Dermis blood vessel endothelial cell (primary cell): ENCODE results near the gene SLFN14. TPM values are rescaled to one million over a fixed set of nuclear protein-coding genes. Genes with fewer than 3 reads are reported as not detected.
"Not testable (repeated sequence)": the region's sequence is repeated elsewhere in the genome, so short reads cannot be mapped to it uniquely, and the experiment has no call there.

Source experiments
- DNase-seq: peaks from one replicate; pipeline ENCODE4 v3.0.0; 2010
- total RNA-seq: library from RNA; depleted of rRNA; stranded (reverse); fragments of >200 nt; gene quantifications from 2 replicates; pipeline ENCODE4 v1.2.3, GENCODE V29; 2014

Gene SLFN14
- total RNA-seq, 1 donor from 2014 or later, result not detected

DNA sequence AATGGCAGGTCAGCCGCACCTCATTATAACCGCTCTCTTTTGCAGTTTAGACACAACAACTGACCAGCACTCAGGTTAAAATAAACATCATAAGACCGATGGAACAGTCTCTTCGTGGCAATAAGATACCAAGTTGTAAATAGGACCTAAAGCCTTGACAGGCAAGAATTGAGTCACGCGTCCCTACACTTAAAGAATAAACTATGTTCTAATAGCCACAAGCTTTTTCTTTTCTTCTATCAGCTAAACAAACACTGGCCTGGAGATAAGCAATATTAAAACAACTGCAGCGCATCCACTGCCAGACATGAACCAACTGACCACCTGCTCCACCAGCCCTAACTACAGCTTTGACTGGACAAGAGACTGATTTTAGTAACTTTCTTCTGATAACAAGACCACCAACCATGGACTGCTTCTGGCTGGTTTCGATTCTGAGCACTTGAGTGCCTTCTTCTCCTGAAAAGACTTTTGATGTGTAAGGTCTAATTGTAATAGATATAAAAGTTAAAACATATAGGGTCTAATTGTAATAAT lies 40.6 kb downstream of the SLFN14 start:
- no peak for DNase-seq

DNA sequence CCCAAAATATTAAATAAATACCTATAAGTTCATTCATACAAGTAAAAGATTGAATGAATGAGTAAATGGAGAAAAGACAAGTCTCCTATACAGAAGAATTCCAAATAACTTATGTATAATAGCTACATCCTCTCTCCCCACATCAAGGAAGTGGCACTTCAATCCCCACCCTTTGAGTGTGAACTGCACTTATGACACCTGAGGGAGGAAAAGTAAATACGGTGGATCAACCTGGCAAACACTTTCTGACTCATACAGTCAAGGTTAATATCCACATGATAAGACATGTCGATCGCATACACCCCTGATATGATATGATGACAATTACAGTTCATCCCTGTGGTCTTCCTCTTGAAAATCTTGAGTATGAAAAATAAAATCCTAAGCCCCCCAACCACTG lies 41.2 kb downstream of the SLFN14 start:
- DNase-seq, result no peak

DNA sequence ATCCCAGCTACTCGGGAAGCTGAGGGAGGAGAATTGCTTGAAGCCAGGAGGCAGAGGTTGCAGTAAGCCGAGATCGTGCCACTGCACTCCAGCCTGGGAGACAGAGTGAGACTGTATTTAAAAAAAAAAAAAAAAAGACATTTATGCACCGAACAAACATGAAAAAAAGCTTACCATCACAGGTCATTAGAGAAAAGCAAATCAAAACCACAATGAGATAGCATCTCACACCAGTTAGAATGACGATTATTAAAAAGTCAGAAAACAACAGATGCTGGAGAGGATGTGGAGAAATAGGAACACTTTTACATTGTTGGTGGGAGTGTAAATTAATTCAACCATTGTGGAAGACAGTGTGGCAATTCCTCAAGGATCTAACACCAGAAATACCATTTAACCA lies 42.2 kb downstream of the SLFN14 start:
- not testable (repeated sequence) for DNase-seq

DNA sequence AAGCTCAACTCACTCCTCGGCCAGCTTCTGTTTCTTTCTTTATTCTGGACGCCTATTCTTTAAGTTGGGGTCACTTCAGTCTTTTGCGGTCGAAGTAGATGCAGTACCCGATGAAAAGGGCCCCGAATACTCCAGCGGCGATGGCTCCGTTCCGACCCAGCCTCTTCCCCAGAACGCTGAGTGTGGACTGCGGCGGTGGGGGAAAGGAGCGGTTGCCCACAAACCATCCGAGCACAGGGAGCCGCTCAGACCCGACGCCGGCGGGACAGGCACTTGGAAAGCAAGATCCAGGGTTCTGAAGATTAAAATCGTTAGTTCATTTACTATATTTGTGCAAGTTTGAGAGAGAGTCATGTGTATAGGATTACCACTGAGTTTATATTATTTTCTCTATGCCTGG lies 45.6 kb downstream of the SLFN14 start:
- DNase-seq, result no peak

DNA sequence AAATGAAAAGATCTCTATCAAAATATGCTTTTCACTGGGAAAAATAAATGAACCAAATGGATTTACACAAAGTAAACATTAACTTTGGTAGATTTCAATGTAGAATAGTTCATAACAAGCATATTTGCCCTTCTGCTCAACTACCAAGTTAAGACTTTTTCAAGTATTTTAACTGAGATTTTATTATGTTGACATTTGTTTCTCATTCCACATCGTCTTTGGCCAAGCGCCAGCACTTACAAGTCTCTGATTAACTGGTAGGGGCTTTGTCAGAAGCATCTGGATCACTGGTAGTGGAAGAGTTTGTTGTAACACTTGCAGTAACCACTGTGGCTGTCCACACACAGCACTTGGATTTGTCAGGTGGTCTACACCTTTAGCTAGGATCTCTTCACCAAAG lies 46.1 kb downstream of the SLFN14 start:
- no peak for DNase-seq

Other genes with a start within 250 kb of the SLFN14 start
- 83.3 and 103 TPM in 2 replicates for gene SLFN11, start 187.2 kb downstream of the SLFN14 start, total RNA-seq
- gene SLFN12, start 128.3 kb downstream of the SLFN14 start, total RNA-seq, result 63.5 and 75.6 TPM in 2 replicates
- 3.2 and 5.8 TPM in 2 replicates for gene SLFN13, start 112.1 kb downstream of the SLFN14 start, total RNA-seq
- gene SLFN12L, start 23.1 kb downstream of the SLFN14 start, total RNA-seq, result under 0.01 and 0.05 TPM in 2 replicates
- gene PEX12, start 17.8 kb upstream of the SLFN14 start, total RNA-seq, result 3.7 and 3.9 TPM in 2 replicates
- 110 and 203 TPM in 2 replicates for gene AP2B1, start 26.5 kb upstream of the SLFN14 start, total RNA-seq
- gene RASL10B, start 170.8 kb upstream of the SLFN14 start, total RNA-seq, result under 0.01 and 0.09 TPM in 2 replicates
- gene GAS2L2, start 192.4 kb upstream of the SLFN14 start, total RNA-seq, result 0.05 and 0.17 TPM in 2 replicates
- gene C17orf50, start 200.1 kb upstream of the SLFN14 start, total RNA-seq, result not detected in 2 replicates
- 14.1 and 38.1 TPM in 2 replicates for gene MMP28, start 234.8 kb upstream of the SLFN14 start, total RNA-seq
- gene TAF15, start 248.7 kb upstream of the SLFN14 start, total RNA-seq, result 68.1 and 115 TPM in 2 replicates